ENCODE results near the gene UGT1A5.

UGT1A5 gene

DNA sequence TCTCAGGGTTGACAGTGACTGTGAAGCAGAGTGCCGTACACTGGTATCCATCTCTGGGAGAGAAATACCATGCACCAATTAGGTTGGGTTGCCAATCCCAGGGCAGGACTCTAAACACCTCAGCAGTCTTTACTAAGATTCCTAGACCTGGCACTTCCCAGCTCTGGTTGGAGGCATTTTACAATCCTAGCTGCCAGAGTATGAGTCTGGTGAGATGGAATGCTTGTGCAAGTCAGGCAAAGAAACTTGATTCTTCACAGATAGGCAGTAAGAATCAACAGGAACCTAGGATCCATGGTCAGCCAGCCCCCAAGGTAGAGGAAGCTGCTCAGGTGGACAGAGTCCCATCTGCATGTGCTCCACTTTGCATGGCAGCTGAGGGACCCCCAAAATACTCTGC is 6.0 kb upstream of the UGT1A5 start:
- H3K27me3 Mint-ChIP-seq (ENCODE audit: low read depth, poor library complexity): peaks cover 10% of the 10 kb centered on the region
- H3K27ac Mint-ChIP-seq: no peak overlapping the region
- H3K9me3 Mint-ChIP-seq: peaks cover 5% of the 10 kb centered on the region
- DNase-seq: no peak
- TF ChIP-seq CTCF (IDR thresholded peaks at IDR 0.05): no peak
- H3K4me3 Mint-ChIP-seq: no peak overlapping the region
- peaks cover 9% of the 10 kb centered on the region for H3K4me1 Mint-ChIP-seq
- no peaks in the 10 kb centered on the region for H3K36me3 Mint-ChIP-seq (ENCODE audit: low read depth)

- H3K4me1 Mint-ChIP-seq: peaks cover 9% of the 10 kb centered on the region
- peaks cover 5% of the 10 kb centered on the region for H3K9me3 Mint-ChIP-seq
- H3K36me3 Mint-ChIP-seq (ENCODE audit: low read depth): no peaks in the 10 kb centered on the region
- peaks cover 7% of the 10 kb centered on the region for H3K27me3 Mint-ChIP-seq (ENCODE audit: low read depth, poor library complexity)
- no peak for DNase-seq
- H3K4me3 Mint-ChIP-seq: no peak overlapping the region
- H3K27ac Mint-ChIP-seq: no peak overlapping the region
- no peak for TF ChIP-seq CTCF (IDR thresholded peaks at IDR 0.05)
These were observed 4.6 kb upstream of the UGT1A5 start for GRCh38 chr2:233707940-233708644.

DNA sequence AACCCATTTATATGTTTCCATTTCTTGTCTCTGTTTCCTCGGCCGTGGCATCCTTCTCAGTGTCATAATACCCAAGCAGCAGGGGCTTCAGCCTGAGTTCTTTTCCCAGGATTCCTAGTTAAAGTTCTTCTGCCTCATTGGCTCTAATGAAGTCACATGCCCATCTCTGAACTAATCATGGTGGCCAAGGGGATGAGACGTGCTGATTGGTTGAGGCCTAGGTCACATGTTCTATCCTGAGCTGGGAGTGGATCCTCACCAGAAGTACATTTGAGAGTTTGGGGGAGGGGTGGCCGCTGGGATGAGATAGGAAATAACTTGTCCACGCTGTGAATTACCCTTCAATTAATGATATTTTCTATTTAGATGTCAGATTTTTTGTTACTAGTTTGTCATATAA is 3.8 kb upstream of the UGT1A5 start:
- H3K4me3 Mint-ChIP-seq: no peak overlapping the region

GRCh38 chr2:233711312-233712008 is 1.2 kb upstream of the UGT1A5 start:
- H3K27ac Mint-ChIP-seq: no peak overlapping the region
- DNase-seq: peak; percentile 92
- H3K27me3 Mint-ChIP-seq (ENCODE audit: low read depth, poor library complexity): peaks cover 12% of the 10 kb centered on the region
- peaks cover 9% of the 10 kb centered on the region for H3K4me1 Mint-ChIP-seq
- H3K36me3 Mint-ChIP-seq (ENCODE audit: low read depth): no peaks in the 10 kb centered on the region
- peak; percentile 88 for TF ChIP-seq CTCF (IDR thresholded peaks at IDR 0.05)
- no peak overlapping the region for H3K4me3 Mint-ChIP-seq
- H3K9me3 Mint-ChIP-seq: no peaks in the 10 kb centered on the region

More for the DNA sequence above, 3.8 kb upstream of the UGT1A5 start:
- peaks cover 7% of the 10 kb centered on the region for H3K27me3 Mint-ChIP-seq (ENCODE audit: low read depth, poor library complexity)
- no peak overlapping the region for H3K27ac Mint-ChIP-seq
- peaks cover 4% of the 10 kb centered on the region for H3K9me3 Mint-ChIP-seq
- DNase-seq: no peak
- no peak for TF ChIP-seq CTCF (IDR thresholded peaks at IDR 0.05)
- peaks cover 9% of the 10 kb centered on the region for H3K4me1 Mint-ChIP-seq
- no peaks in the 10 kb centered on the region for H3K36me3 Mint-ChIP-seq (ENCODE audit: low read depth)

GRCh38 chr2:233713262-233713615 is 532 bp downstream of the UGT1A5 start:
- DNase-seq: no peak
- Mint-ChIP-seq H3K4me1 (peaks cover 9% of the 10 kb centered on the region), H3K9me3 (no peaks in the 10 kb centered on the region), H3K27me3 (ENCODE audit: low read depth, poor library complexity) (peaks cover 23% of the 10 kb centered on the region), H3K36me3 (ENCODE audit: low read depth) (no peaks in the 10 kb centered on the region), H3K4me3 (no peak overlapping the region), H3K27ac (no peak overlapping the region)
- no peak for TF ChIP-seq CTCF (IDR thresholded peaks at IDR 0.05)

DNA sequence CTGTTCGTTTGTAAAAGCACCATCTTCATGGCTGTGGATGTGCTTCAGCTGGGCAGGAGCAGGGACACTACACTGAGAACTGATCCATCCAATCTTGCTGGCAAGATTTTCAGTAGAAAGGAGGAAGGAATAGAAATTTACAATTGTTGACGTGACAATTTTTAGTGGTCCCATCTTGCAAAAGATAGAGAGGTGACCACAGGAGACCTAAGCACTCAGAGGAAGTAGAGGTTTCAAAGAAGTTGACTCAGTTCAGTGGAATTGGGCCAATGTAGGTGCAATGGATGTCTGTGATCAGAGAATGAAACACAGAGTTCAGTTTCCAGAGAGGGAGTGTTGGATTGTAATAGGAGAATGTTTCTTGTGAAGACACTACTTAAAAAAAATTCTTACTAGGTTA is 1.4 kb downstream of the UGT1A5 start:
- H3K9me3 Mint-ChIP-seq: no peaks in the 10 kb centered on the region
- no peak overlapping the region for H3K27ac Mint-ChIP-seq
- TF ChIP-seq CTCF (IDR thresholded peaks at IDR 0.05): no peak
- H3K27me3 Mint-ChIP-seq (ENCODE audit: low read depth, poor library complexity): peaks cover 23% of the 10 kb centered on the region
- H3K4me1 Mint-ChIP-seq: peaks cover 9% of the 10 kb centered on the region
- no peak for DNase-seq
- no peak overlapping the region for H3K4me3 Mint-ChIP-seq
- H3K36me3 Mint-ChIP-seq (ENCODE audit: low read depth): no peaks in the 10 kb centered on the region

All from nephron progenitor cell (in vitro differentiated cells).